Neural cell (in vitro differentiated cells): ENCODE results near the gene NHERF1. TPM values are rescaled to one million over a fixed set of nuclear protein-coding genes. Genes with fewer than 3 reads are reported as not detected.

Experiments used
- H2AFZ ChIP-seq: fragments of 200-600, 300-800 bp; sonication (generic), shearing (Covaris generic); 2 replicates; pipeline ENCODE4 v1.6.0; 2014; ENCODE audit warnings: low read depth, mild to moderate bottlenecking, antibody characterized with exemption, low read length, moderate library complexity
- H3F3A ChIP-seq: fragments of 200-600 bp; shearing (Covaris generic); 2 replicates; pipeline ENCODE4 v1.6.1; 2016; ENCODE audit warnings: mild to moderate bottlenecking, moderate library complexity, mixed read lengths, antibody characterized with exemption, low read length; ENCODE audit not compliant: insufficient read depth, poor library complexity, severe bottlenecking
- H3K27ac ChIP-seq: fragments of 200-600, 300-800 bp; sonication (generic), shearing (Covaris generic); 2 replicates; pipeline ENCODE4 v1.5.1; 2014; ENCODE audit warnings: mild to moderate bottlenecking, low read length, moderate library complexity
- H3K27me3 ChIP-seq: fragments of 300-800, 200-600 bp; sonication (generic), shearing (Covaris generic); 2 replicates; pipeline ENCODE4 v1.6.0; 2014; ENCODE audit warnings: mild to moderate bottlenecking, low read depth, low read length, moderate library complexity; ENCODE audit not compliant: insufficient read depth
- H3K36me3 ChIP-seq: fragments of 300-800, 200-600 bp; sonication (generic), shearing (Covaris generic); 2 replicates; pipeline ENCODE4 v1.5.1; 2014; ENCODE audit warnings: mild to moderate bottlenecking, antibody characterized with exemption, low read length, moderate library complexity; ENCODE audit not compliant: insufficient read depth
- H3K4me2 ChIP-seq: fragments of 300-800, 200-600 bp; sonication (generic), shearing (Covaris generic); 2 replicates; pipeline ENCODE4 v1.6.0; 2014; ENCODE audit warnings: mild to moderate bottlenecking, low read length
- H3K4me3 ChIP-seq: fragments of 300-800, 200-600 bp; sonication (generic), shearing (Covaris generic); 2 replicates; pipeline ENCODE4 v1.5.1; 2014; ENCODE audit warnings: mild to moderate bottlenecking, low read length, moderate library complexity
- H3K79me2 ChIP-seq: fragments of 200-600 bp; shearing (Covaris generic); replicated peaks from 2 replicates; pipeline ENCODE4 v1.6.0; 2014; ENCODE audit warnings: mild to moderate bottlenecking, low read length, moderate library complexity; ENCODE audit not compliant: insufficient read depth
- H3K9ac ChIP-seq: fragments of 300-800, 200-600 bp; sonication (generic), shearing (Covaris generic); 2 replicates; pipeline ENCODE4 v1.6.1; 2016; ENCODE audit warnings: mild to moderate bottlenecking, low read length, mixed read lengths
- H3K9me2 ChIP-seq: fragments of 200-600 bp; shearing (Covaris generic); 2 replicates; pipeline ENCODE4 v1.6.1; 2016; ENCODE audit warnings: mild to moderate bottlenecking, low read length, mixed read lengths; ENCODE audit not compliant: insufficient read depth
- H3K9me3 ChIP-seq: fragments of 200-600, 300-800 bp; sonication (generic), shearing (Covaris generic); 2 replicates; pipeline ENCODE4 v1.6.1; 2016; ENCODE audit warnings: mild to moderate bottlenecking, mixed run types, low read length, moderate library complexity, mixed read lengths
- H4K20me1 ChIP-seq: fragments of 200-600 bp; shearing (Covaris generic); 2 replicates; pipeline ENCODE4 v1.6.1; 2016; ENCODE audit warnings: mild to moderate bottlenecking, mixed run types; ENCODE audit not compliant: insufficient read depth
- CTCF ChIP-seq: fragments of 450-650 bp; IDR thresholded peaks from 2 replicates; pipeline ENCODE4 v1.5.1; 2014; ENCODE audit warnings: antibody characterized with exemption, mild to moderate bottlenecking, moderate library complexity; ENCODE audit not compliant: poor library complexity, severe bottlenecking
- EP300 ChIP-seq: fragments of 450-650 bp; conservative IDR thresholded peaks from 2 replicates; pipeline ENCODE4 v1.6.1; 2014; ENCODE audit warnings: antibody characterized with exemption, mild to moderate bottlenecking, moderate library complexity; ENCODE audit not compliant: poor library complexity, severe bottlenecking
- EZH2 ChIP-seq: fragments of 200-600, 300-800 bp; shearing (Covaris generic), sonication (generic); IDR thresholded peaks from 2 replicates; pipeline ENCODE4 v1.6.1; 2014; ENCODE audit warnings: antibody characterized with exemption, low read length, borderline replicate concordance, mild to moderate bottlenecking; ENCODE audit not compliant: insufficient read depth, poor library complexity, severe bottlenecking
- MXI1 ChIP-seq: fragments of 450-650 bp; conservative IDR thresholded peaks from 2 replicates; pipeline ENCODE4 v1.6.1; 2014; ENCODE audit warnings: antibody characterized with exemption, mild to moderate bottlenecking; ENCODE audit not compliant: poor library complexity, severe bottlenecking
- POLR2AphosphoS5 ChIP-seq: IDR thresholded peaks from 2 replicates; pipeline ENCODE4 v1.6.1; 2012
- RAD21 ChIP-seq: fragments of 450-650 bp; conservative IDR thresholded peaks from 2 replicates; pipeline ENCODE4 v1.6.1; 2014; ENCODE audit warnings: antibody characterized with exemption, mild to moderate bottlenecking, moderate library complexity
- SMC3 ChIP-seq: fragments of 450-650 bp; conservative IDR thresholded peaks from 2 replicates; pipeline ENCODE4 v1.6.1; 2014; ENCODE audit warnings: antibody characterized with exemption, mild to moderate bottlenecking, moderate library complexity; ENCODE audit not compliant: poor library complexity
- TAF1 ChIP-seq: IDR thresholded peaks from 2 replicates; pipeline ENCODE4 v1.6.1; 2012; ENCODE audit warnings: low read depth
- polyA plus RNA-seq: library from polyadenylated mRNA; depleted of rRNA; stranded (reverse); fragments of >200 nt; gene quantifications from 2 replicates; pipeline ENCODE4 v1.2.3, GENCODE V29; 2014
- TF ChIP-seq, protein P1 (sequence below): IDR thresholded peaks from 2 replicates; pipeline ENCODE4 v1.6.1; 2012; ENCODE audit warnings: borderline replicate concordance

Gene NHERF1
- polyA plus RNA-seq, 1 donor from 2014 or later = 0.51 TPM

DNA sequence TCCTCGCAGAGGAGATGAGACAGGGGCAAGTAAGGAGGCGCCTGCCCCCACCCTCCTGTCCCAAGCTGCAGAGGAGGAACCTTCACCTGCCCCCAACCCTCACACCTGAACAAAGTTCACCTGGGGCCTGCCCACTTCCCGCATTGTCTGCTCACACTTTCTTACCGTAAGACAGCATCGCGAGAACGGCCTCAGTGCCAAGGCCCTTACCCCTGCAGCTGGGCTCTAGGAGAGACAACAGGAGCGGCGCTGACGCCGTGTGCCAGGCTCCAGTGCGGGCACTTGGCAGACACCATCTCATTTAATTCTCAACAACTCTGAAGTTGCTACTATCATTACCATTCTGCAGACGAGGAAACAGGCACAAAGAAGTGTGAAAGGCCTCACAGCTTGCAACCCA is 23.6 kb downstream of the NHERF1 start:
- H3K4me2 ChIP-seq = no peak overlapping the region
- no peak overlapping the region for H2AFZ ChIP-seq
- peaks cover 15% of the 10 kb centered on the region for H3K79me2 ChIP-seq
- no peak overlapping the region for H3K4me3 ChIP-seq
- no peaks in the 10 kb centered on the region for H3K9me2 ChIP-seq
- no peak overlapping the region for H3K27ac ChIP-seq
- TF ChIP-seq EP300 = no peak
- TF ChIP-seq TAF1 = no peak
- TF ChIP-seq, protein P1, sequence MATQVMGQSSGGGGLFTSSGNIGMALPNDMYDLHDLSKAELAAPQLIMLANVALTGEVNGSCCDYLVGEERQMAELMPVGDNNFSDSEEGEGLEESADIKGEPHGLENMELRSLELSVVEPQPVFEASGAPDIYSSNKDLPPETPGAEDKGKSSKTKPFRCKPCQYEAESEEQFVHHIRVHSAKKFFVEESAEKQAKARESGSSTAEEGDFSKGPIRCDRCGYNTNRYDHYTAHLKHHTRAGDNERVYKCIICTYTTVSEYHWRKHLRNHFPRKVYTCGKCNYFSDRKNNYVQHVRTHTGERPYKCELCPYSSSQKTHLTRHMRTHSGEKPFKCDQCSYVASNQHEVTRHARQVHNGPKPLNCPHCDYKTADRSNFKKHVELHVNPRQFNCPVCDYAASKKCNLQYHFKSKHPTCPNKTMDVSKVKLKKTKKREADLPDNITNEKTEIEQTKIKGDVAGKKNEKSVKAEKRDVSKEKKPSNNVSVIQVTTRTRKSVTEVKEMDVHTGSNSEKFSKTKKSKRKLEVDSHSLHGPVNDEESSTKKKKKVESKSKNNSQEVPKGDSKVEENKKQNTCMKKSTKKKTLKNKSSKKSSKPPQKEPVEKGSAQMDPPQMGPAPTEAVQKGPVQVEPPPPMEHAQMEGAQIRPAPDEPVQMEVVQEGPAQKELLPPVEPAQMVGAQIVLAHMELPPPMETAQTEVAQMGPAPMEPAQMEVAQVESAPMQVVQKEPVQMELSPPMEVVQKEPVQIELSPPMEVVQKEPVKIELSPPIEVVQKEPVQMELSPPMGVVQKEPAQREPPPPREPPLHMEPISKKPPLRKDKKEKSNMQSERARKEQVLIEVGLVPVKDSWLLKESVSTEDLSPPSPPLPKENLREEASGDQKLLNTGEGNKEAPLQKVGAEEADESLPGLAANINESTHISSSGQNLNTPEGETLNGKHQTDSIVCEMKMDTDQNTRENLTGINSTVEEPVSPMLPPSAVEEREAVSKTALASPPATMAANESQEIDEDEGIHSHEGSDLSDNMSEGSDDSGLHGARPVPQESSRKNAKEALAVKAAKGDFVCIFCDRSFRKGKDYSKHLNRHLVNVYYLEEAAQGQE = no peak
- TF ChIP-seq MXI1 = no peak
- TF ChIP-seq SMC3 = no peak
- TF ChIP-seq RAD21 = no peak
- TF ChIP-seq POLR2AphosphoS5 = no peak
- no peak for TF ChIP-seq CTCF
- H3K27me3 ChIP-seq = no peaks in the 10 kb centered on the region
- H3F3A ChIP-seq = no peaks in the 10 kb centered on the region
- H4K20me1 ChIP-seq = no peaks in the 10 kb centered on the region
- H3K9ac ChIP-seq = no peak overlapping the region
- H3K9me3 ChIP-seq = no peaks in the 10 kb centered on the region
- peaks cover 7% of the 10 kb centered on the region for H3K36me3 ChIP-seq

- H3K4me3 ChIP-seq = no peak overlapping the region
- no peaks in the 10 kb centered on the region for H3F3A ChIP-seq
- peaks cover 18% of the 10 kb centered on the region for H3K79me2 ChIP-seq
- no peak overlapping the region for H3K4me2 ChIP-seq
- no peaks in the 10 kb centered on the region for H3K9me3 ChIP-seq
- peaks cover 7% of the 10 kb centered on the region for H3K36me3 ChIP-seq
- no peaks in the 10 kb centered on the region for H3K27me3 ChIP-seq
- TF ChIP-seq EP300 = no peak
- no peak for TF ChIP-seq SMC3
- TF ChIP-seq POLR2AphosphoS5 = no peak
- H3K27ac ChIP-seq = no peak overlapping the region
- no peak overlapping the region for H2AFZ ChIP-seq
- H3K9me2 ChIP-seq = no peaks in the 10 kb centered on the region
- no peak overlapping the region for H3K9ac ChIP-seq
- H4K20me1 ChIP-seq = no peaks in the 10 kb centered on the region
Measured at GRCh38 chr17:74773414-74773813, 25.0 kb downstream of the NHERF1 start.

GRCh38 chr17:74773871-74774286 is 25.5 kb downstream of the NHERF1 start:
- H3K4me2 ChIP-seq = no peak overlapping the region
- peaks cover 7% of the 10 kb centered on the region for H3K36me3 ChIP-seq
- no peak overlapping the region for H3K27ac ChIP-seq
- no peaks in the 10 kb centered on the region for H3K9me3 ChIP-seq
- H3F3A ChIP-seq = no peaks in the 10 kb centered on the region
- H3K27me3 ChIP-seq = no peaks in the 10 kb centered on the region
- H3K4me3 ChIP-seq = no peak overlapping the region
- H2AFZ ChIP-seq = no peak overlapping the region
- H3K9ac ChIP-seq = no peak overlapping the region
- no peak for TF ChIP-seq SMC3
- no peak for TF ChIP-seq TAF1
- no peak for TF ChIP-seq EZH2
- TF ChIP-seq, protein P1 = no peak
- no peak for TF ChIP-seq RAD21
- no peak for TF ChIP-seq POLR2AphosphoS5
- TF ChIP-seq MXI1 = no peak
- TF ChIP-seq CTCF = no peak
- H4K20me1 ChIP-seq = no peaks in the 10 kb centered on the region
- peaks cover 20% of the 10 kb centered on the region for H3K79me2 ChIP-seq
- H3K9me2 ChIP-seq = no peaks in the 10 kb centered on the region
